ENCODE results near the gene MCM5. TPM values are rescaled to one million over a fixed set of nuclear protein-coding genes. Genes with fewer than 3 reads are reported as not detected.
"Not testable (repeated sequence)": the region's sequence is repeated elsewhere in the genome, so short reads cannot be mapped to it uniquely, and the experiment has no call there.

The MCM5 gene
- total and polyA plus RNA-seq, 8 donors: 34.9 to 83.4 (median 63.9) TPM

- DNase-seq: peak in 1 of 4 donors; percentile 40
- Histone ChIP-seq H3K27me3 (no peaks in the 10 kb centered on the region), H3K4me1 (no peaks in the 10 kb centered on the region), H3K9me3 (no peaks in the 10 kb centered on the region), H3K27ac (no peak overlapping the region), H3K4me3 (no peak overlapping the region), H3K36me3 (no peaks in the 10 kb centered on the region)
- intact Hi-C loops (cut with DNase I): no loop called here
- ATAC-seq: no peak
- no peak for TF ChIP-seq CTCF (IDR thresholded peaks at IDR 0.05)
Observed at GRCh38 chr22:35458547-35459422, 58.8 kb downstream of the MCM5 start.

GRCh38 chr22:35459423-35459894 lies 59.5 kb downstream of the MCM5 start:
- Histone ChIP-seq H3K27me3 (no peaks in the 10 kb centered on the region), H3K9me3 (no peaks in the 10 kb centered on the region), H3K4me3 (no peak overlapping the region), H3K36me3 (no peaks in the 10 kb centered on the region), H3K27ac (no peak overlapping the region), H3K4me1 (no peaks in the 10 kb centered on the region)
- TF ChIP-seq CTCF (IDR thresholded peaks at IDR 0.05): no peak
- intact Hi-C loops (cut with DNase I): no loop called here
- DNase-seq: peak in 1 of 4 donors; percentile 23
- ATAC-seq: no peak

- H3K9me3 ChIP-seq; H3K27ac ChIP-seq; ATAC-seq; H3K4me3 ChIP-seq; H3K36me3 ChIP-seq; H3K27me3 ChIP-seq; H3K4me1 ChIP-seq; intact Hi-C loops (cut with DNase I): not testable (repeated sequence)
- DNase-seq: peak in 1 of 4 donors; percentile 28
Observed at GRCh38 chr22:35459976-35460375, 60.0 kb downstream of the MCM5 start.

- Histone ChIP-seq H3K9me3 (no peaks in the 10 kb centered on the region), H3K36me3 (no peaks in the 10 kb centered on the region), H3K4me3 (no peak overlapping the region), H3K27ac (no peak overlapping the region), H3K4me1 (no peaks in the 10 kb centered on the region), H3K27me3 (no peaks in the 10 kb centered on the region)
- intact Hi-C loops (cut with DNase I): no loop called here
- no peak for ATAC-seq
- TF ChIP-seq CTCF (IDR thresholded peaks at IDR 0.05): no peak
- DNase-seq: no peak
Observed at GRCh38 chr22:35460688-35461087, 60.7 kb downstream of the MCM5 start.

- intact Hi-C loops (cut with DNase I): no loop called here
- Histone ChIP-seq H3K36me3 (no peaks in the 10 kb centered on the region), H3K4me3 (no peak overlapping the region), H3K27me3 (no peaks in the 10 kb centered on the region), H3K9me3 (no peaks in the 10 kb centered on the region), H3K4me1 (peaks cover 0 to 4% of the 10 kb centered on the region in 2 donors), H3K27ac (no peak overlapping the region)
- DNase-seq (no peak), ATAC-seq (no peak)
- TF ChIP-seq CTCF (IDR thresholded peaks at IDR 0.05): no peak
Observed at GRCh38 chr22:35462498-35463230, 62.7 kb downstream of the MCM5 start.

Data from left lung (tissue), 10 donors.